Heart right ventricle (tissue), 16 donors: ENCODE results near the gene TCF7L2. TPM values are rescaled to one million over a fixed set of nuclear protein-coding genes. Genes with fewer than 3 reads are reported as not detected.

Source experiments
- ATAC-seq, 8 donors: fragments of 200-7000 bp; cut with Tn5 transposase; one replicate each; pipeline ENCODE4 v1.9.1; 2020; ENCODE audit warnings: mild to moderate bottlenecking in 8 of 8, moderate library complexity in 8 of 8, moderate number of reproducible peaks in 1 of 8
- DNase-seq, 2 donors: peaks; one replicate each; pipeline ENCODE4 v3.0.0-alpha.2; 2020
- H3K27ac ChIP-seq, 10 donors: fragments of 200-600 bp; sonication (generic) in 2 of 10; one replicate each; pipeline versions ENCODE4 v1.5.0 to v1.8.0; 2020 to 2022; ENCODE audit warnings: mild to moderate bottlenecking in 3 of 10
- H3K27me3 ChIP-seq, 7 donors: fragments of 200-600 bp; one replicate each; pipeline ENCODE4 v1.8.0; 2021 to 2022; ENCODE audit warnings: mild to moderate bottlenecking in 2 of 7
- H3K36me3 ChIP-seq, 9 donors: fragments of 200-600 bp; sonication (generic) in 1 of 9; one replicate each; pipeline versions ENCODE4 v1.5.0 to v1.8.0; 2020 to 2022; ENCODE audit warnings: mild to moderate bottlenecking in 2 of 9
- H3K4me1 ChIP-seq, 9 donors: fragments of 200-600 bp; sonication (generic) in 1 of 9; one replicate each; pipeline versions ENCODE4 v1.5.0 to v1.8.0; 2020 to 2022; ENCODE audit warnings: mild to moderate bottlenecking in 4 of 9
- H3K4me3 ChIP-seq, 10 donors: fragments of 200-600 bp; sonication (generic) in 2 of 10; one replicate each; pipeline versions ENCODE4 v1.5.0 to v1.8.0; 2020 to 2022; ENCODE audit warnings: mild to moderate bottlenecking in 7 of 10, moderate library complexity in 2 of 10
- H3K9me3 ChIP-seq, 11 donors: fragments of 200-600 bp in 10 of 11; sonication (generic) in 2 of 11; one replicate each; pipeline versions ENCODE4 v1.5.0 to v1.8.0; 2013 to 2022; ENCODE audit warnings: mild to moderate bottlenecking in 2 of 11, control low read depth in 1 of 11, moderate library complexity in 1 of 11
- WGBS, 2 donors: extraction: QIAGEN DNeasy Blood & Tissue Kit; methylation state at CpG; one replicate each; pipeline ENCODE4 v1.1.7; 2013; ENCODE audit warnings: inconsistent platforms in 1 of 2; 5-methylcytosine and 5-hydroxymethylcytosine counted together
- intact Hi-C, 10 donors: fragments of 100-400 bp; cut with DNase I; formaldehyde crosslinking; loops; one replicate each; pipeline versions ENCODE4 v1.11.1 to v1.14.2; 2022
- polyA plus RNA-seq, 2 donors: library from polyadenylated mRNA; stranded (reverse); fragments of 200-250 nt; gene quantifications; one replicate each; pipeline ENCODE4 v1.2.3, GENCODE V29; 2013
- total RNA-seq, 10 donors: library from RNA; stranded (reverse); fragmentation: NEBNext Ultra II Directional in 3 of 10; extraction: Animal tissue kit (Norgen Biotek cat#: 25700) in 3 of 10; gene quantifications; one replicate each; pipeline versions ENCODE4 v1.2.1 to v1.2.4, GENCODE V29; 2021 to 2023
- TF ChIP-seq, protein P1 (sequence below), 9 donors: fragments of 200-600 bp; sonication (generic) in 2 of 9; IDR thresholded peaks; one replicate each; pipeline versions ENCODE4 v1.5.0 to v1.8.0; 2021 to 2022; ENCODE audit warnings: antibody characterized with exemption in 9 of 9, mild to moderate bottlenecking in 5 of 9, moderate library complexity in 1 of 9
- donor health status: Arrhythmogenic right ventricular cardiomyopathy.
- donor health status: ischemic (EF 13 %, LVEDD 7.1; RV severe dilation, severe dysfunction).
- donor health status: healthy with polysubstance abuse.
- donor health status: DM: no; HTN: yes; CAD: no.
- donor health status: DM: no; HTN: no; CAD: no.
- donor health status: ischemic (EF 25% LVEDD 6.9; RV normal size, moderate dysfunction).
- donor health status: ischemic (EF 25% LVEDD 5.7; RV mildly dilated, moderate dysfunction).
- donor health status: healthy.
- donor health status: DM: yes; HTN: yes; CAD: no.
- donor health status: Ischemic cardiomyopathy.
- donor health status: ischemic (EF 35%, LVEDD 5.7; RV mildly dilated, moderate dysfunction).
- donor health status: nonischemic (EF 11% LVEDD 7.7; RV severe dilation, severe dysfunction).
- donor health status: DM: yes; HTN: yes; CAD: no.
- donor health status: PGD.
- donor health status: ischemic (EF 29% LVEDD 5.4; RV normal size, mild dysfunction).
- donor health status: nonischemic (EF 23%, LVEDD 6.1; RV moderate dilation, normal function).

Gene TCF7L2
- total and polyA plus RNA-seq, 12 donors, result 3.6 to 15.8 (median 11.8) TPM

DNA sequence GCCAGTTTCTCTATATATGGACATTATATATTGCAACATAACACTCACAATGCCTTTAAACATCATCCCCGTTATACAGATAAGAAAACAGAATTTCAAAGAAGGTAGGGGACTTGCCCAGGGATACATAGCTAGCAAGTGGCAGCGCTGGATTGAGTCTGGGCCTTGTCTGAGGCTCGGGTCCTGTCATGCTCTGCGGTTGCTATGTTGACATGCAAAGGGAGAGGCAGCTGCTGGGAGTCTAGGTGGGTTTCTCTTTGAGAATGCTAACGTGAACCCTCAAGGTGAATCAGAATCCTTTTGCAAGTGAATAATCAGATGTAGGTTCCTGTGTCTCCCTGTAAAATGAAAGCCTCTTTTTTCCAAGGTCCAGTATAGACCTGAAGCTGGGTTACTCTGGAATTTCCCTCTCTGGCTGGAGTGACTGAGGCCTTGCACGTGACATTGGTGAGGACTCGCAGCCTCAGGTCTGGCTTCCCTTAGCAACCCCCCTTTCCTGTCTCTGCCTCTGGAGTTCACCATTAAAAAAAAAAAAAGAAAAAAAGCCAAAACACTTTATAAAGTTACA, 38.9 kb downstream of the TCF7L2 start:
- H3K9me3 ChIP-seq, result no peaks in the 10 kb centered on the region
- intact Hi-C loops, result no loop called here
- H3K4me3 ChIP-seq, result no peak overlapping the region
- no peaks in the 10 kb centered on the region for H3K36me3 ChIP-seq
- no peaks in the 10 kb centered on the region for H3K27me3 ChIP-seq
- TF ChIP-seq, protein P1, sequence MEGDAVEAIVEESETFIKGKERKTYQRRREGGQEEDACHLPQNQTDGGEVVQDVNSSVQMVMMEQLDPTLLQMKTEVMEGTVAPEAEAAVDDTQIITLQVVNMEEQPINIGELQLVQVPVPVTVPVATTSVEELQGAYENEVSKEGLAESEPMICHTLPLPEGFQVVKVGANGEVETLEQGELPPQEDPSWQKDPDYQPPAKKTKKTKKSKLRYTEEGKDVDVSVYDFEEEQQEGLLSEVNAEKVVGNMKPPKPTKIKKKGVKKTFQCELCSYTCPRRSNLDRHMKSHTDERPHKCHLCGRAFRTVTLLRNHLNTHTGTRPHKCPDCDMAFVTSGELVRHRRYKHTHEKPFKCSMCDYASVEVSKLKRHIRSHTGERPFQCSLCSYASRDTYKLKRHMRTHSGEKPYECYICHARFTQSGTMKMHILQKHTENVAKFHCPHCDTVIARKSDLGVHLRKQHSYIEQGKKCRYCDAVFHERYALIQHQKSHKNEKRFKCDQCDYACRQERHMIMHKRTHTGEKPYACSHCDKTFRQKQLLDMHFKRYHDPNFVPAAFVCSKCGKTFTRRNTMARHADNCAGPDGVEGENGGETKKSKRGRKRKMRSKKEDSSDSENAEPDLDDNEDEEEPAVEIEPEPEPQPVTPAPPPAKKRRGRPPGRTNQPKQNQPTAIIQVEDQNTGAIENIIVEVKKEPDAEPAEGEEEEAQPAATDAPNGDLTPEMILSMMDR (IDR thresholded peaks at IDR 0.05), result no peak
- H3K4me1 ChIP-seq, result peaks cover 6 to 60% (median 45%) of the 10 kb centered on the region in 9 donors
- ATAC-seq, result peak in 1 of 8 donors; percentile 44
- no peak overlapping the region for H3K27ac ChIP-seq
- no peak for DNase-seq
- WGBS, 2 donors, result 67 to 70% methylated on average over 7 of the region's 7 CpGs

DNA sequence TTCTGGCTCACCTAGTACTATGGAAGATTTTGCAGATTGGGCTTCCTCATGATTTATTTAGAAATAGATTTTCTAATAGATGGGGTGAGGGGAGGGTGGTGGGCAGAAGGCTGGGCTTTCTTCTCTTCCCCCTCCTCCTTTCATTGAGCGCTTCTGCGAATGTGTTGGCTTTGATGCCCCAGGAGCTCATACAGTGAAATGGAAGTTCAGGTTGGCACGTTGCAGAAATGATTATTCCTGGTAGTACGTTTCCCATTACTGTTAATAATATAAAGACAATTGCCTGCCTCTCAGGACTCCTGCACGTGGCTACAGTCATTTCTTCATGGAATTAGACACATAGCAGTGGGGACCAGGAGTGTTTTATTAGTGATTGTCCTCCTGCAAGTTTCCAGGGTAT, 39.8 kb downstream of the TCF7L2 start:
- ATAC-seq (no peak), DNase-seq (no peak)
- intact Hi-C loops, result no loop called here
- Histone ChIP-seq H3K4me1 (peaks cover 6 to 55% (median 37%) of the 10 kb centered on the region in 9 donors), H3K27ac (no peak overlapping the region), H3K36me3 (no peaks in the 10 kb centered on the region), H3K4me3 (no peak overlapping the region), H3K27me3 (no peaks in the 10 kb centered on the region), H3K9me3 (no peaks in the 10 kb centered on the region)
- TF ChIP-seq, protein P1 (IDR thresholded peaks at IDR 0.05), result no peak
- WGBS, 2 donors, result 78 to 88% methylated on average over 5 of the region's 5 CpGs

DNA sequence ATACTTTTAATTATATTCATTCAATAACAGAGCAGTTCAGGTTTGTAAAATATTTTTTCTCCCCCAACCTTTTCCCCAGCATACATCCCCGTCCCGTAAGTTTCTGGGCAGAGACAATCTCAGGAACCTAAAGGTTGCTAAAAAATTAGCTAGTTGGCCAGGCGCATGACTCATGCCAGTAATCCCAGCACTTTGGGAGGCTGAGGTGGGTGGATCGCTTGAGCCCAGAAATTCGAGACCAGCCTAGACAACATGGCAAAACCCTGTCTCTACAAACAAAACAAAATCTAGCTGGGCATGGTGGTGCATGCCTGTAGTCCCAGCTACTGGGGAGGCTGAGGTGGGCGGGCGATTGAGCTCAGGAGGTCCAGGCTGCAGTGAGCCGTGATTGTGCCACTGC, 40.2 kb downstream of the TCF7L2 start:
- TF ChIP-seq, protein P1 (IDR thresholded peaks at IDR 0.05), result no peak
- H3K4me1 ChIP-seq, result peaks cover 6 to 55% (median 33%) of the 10 kb centered on the region in 9 donors
- H3K36me3 ChIP-seq, result no peaks in the 10 kb centered on the region
- H3K9me3 ChIP-seq, result no peaks in the 10 kb centered on the region
- no peak overlapping the region for H3K27ac ChIP-seq
- ATAC-seq (no peak), DNase-seq (no peak)
- 88 to 92% methylated on average over 8 of the region's 8 CpGs for WGBS, 2 donors
- no peak overlapping the region for H3K4me3 ChIP-seq
- intact Hi-C loops, result no loop called here
- H3K27me3 ChIP-seq, result no peaks in the 10 kb centered on the region

DNA sequence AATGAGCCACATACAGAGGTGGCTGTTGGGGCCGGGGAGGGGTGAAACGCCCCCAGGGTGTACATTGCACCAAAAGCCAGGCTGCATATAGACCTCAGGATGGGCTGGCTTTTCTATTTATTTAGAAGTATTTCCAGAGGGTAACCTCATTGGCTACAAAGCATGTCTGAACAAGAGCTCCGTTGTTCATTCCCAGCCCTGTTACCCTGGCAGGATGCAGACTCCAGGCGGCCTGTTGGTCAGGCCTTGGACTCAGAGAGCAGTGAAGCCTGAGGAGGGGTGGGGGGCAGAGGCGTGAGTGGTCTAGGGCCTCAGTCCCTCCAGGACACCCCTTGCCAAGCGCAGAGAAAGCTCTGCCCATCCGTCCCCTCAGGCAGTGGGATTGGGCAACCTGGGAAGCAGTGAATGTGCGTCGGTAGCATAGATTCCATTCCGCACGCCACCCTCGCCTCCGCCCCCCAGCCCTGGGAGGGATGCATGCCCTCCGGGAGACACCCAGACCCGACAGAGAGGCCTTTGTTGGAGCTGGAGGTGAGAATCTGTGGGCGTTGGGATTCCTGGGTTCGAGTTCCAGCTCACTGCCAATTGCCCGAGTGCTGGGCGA, 41.9 kb downstream of the TCF7L2 start:
- DNase-seq, result no peak
- H3K27ac ChIP-seq, result no peak overlapping the region
- H3K9me3 ChIP-seq, result no peaks in the 10 kb centered on the region
- H3K4me1 ChIP-seq, result peaks cover 0 to 48% (median 22%) of the 10 kb centered on the region in 9 donors
- intact Hi-C loops, result no loop called here
- H3K27me3 ChIP-seq, result no peaks in the 10 kb centered on the region
- no peak overlapping the region for H3K4me3 ChIP-seq
- peak in 1 of 8 donors; percentile 28 for ATAC-seq
- TF ChIP-seq, protein P1 (IDR thresholded peaks at IDR 0.05), result no peak
- WGBS, 2 donors, result 89 to 92% methylated on average over 19 of the region's 19 CpGs
- H3K36me3 ChIP-seq, result no peaks in the 10 kb centered on the region
